IPS DF 4.7 (cell line): ENCODE data around the gene RPL38.
"Not testable (repeated sequence)": the region's sequence is repeated elsewhere in the genome, so short reads cannot be mapped to it uniquely, and the experiment has no call there.

Source experiments
- DNase-seq: peaks from one replicate; pipeline ENCODE4 v3.0.0-alpha.2; 2013; ENCODE audit warnings: low spot score; ENCODE audit errors: extremely low read depth

Gene RPL38

DNA sequence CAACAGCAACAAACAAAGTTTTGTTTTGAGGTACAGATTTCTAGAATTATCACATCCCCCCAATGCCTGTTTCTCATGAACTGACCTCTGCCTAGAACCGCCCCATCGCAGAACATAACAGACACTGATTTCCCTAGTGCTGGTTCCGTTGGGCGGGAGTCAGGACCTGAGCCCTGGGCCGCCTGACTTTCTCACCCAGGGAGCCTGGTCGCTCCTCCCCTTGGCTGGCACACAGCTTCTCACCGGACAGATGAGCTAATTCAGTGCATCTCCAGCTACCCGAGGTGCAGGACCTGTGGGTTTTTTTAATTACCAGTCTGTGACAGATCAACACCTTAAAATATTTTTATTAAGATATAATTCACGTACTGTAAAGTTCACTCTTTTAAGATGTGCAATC is 20.1 kb upstream of the RPL38 start:
- no peak for DNase-seq

GRCh38 chr17:74185571-74186185 is 17.8 kb upstream of the RPL38 start:
- DNase-seq = no peak

DNA sequence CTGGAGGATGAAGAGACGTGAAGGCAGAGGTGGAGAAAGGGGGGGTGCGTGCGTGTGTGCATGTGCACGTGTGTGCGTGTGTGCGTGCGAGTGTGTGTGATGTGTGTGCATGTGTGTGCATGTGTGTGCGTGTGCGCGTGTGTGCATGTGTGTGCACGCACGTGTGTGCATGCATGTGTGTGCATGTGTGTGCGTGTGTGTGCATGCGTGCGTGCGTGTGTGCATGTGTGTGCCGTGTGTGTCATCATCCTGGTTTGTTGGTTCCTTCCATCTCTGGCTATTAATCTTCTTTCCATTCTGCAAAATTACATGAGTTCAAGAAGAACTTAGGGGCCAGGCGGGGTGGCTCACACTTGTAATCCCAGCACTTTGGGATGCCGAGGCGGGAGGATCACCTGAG is 17.0 kb upstream of the RPL38 start:
- no peak for DNase-seq

GRCh38 chr17:74187761-74188160 is 15.7 kb upstream of the RPL38 start:
- DNase-seq = no peak

GRCh38 chr17:74188687-74189086 is 14.8 kb upstream of the RPL38 start:
- DNase-seq = not testable (repeated sequence)

GRCh38 chr17:74190154-74190553 is 13.3 kb upstream of the RPL38 start:
- DNase-seq = no peak

- DNase-seq = no peak
Observed at GRCh38 chr17:74190807-74191406, 12.6 kb upstream of the RPL38 start.

- no peak for DNase-seq
Observed at GRCh38 chr17:74192950-74193781, 10.3 kb upstream of the RPL38 start.

DNA sequence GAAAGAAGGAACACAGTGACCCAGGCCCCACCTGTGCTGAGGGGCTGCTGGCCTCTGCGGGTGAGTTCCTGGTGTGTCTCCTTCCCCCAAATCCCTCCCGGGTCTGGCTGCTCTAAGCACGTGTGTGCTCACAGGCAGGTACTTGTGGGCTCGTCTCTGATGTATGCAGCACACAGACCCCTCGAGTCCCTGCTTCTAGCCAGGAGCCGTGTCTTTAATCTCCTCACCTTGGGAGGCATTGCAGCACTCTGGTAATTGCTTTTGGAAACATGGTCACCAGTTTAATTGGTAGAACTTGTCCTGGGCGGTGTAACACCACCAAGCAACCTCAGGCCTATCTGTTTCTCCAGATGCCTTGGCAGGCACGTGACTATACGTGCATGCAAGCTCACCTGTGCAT is 8.8 kb upstream of the RPL38 start:
- no peak for DNase-seq

- no peak for DNase-seq
Observed at GRCh38 chr17:74196541-74197317, 6.7 kb upstream of the RPL38 start.

DNA sequence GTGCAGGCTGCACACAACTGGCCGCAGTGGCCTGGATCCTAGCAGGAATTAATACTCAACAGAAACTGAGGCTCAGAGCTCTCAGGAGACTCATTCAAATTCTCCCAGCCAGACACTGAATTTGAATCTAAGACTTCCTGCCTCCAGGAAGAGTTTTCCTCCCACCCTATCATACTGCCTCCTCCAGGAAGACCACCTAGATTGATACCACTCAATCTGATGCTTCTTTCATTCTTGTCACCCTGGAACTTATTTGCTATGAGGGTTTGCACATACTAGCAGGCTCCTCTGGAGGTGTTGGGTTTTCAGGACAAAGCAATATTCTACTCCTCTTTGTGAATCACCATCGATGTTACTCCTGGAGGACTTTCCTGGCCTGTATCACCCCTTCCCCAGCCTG is 5.7 kb upstream of the RPL38 start:
- DNase-seq = no peak

GRCh38 chr17:74198694-74199093 is 4.8 kb upstream of the RPL38 start:
- DNase-seq = no peak

GRCh38 chr17:74199306-74200092 is 4.0 kb upstream of the RPL38 start:
- no peak for DNase-seq

DNA sequence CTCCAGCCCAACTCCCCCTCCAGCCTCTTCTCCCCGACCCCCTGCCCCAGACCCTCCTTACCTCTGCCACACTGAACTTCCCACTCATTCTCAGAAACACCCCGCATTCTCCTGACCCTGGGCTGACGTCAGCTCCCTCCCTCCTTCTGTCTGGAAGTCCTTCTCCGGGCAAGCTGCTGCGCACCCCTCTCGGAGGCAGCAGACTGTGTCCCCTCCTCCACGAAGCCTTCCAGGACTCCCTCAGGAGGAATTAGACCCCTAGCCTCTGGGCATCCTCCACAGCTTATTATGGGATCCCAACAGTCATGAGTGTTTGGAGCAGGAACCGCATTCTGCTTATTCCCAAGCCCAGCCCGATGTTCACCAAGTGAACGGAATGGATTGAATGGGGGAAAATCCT is 3.4 kb upstream of the RPL38 start:
- no peak for DNase-seq

DNA sequence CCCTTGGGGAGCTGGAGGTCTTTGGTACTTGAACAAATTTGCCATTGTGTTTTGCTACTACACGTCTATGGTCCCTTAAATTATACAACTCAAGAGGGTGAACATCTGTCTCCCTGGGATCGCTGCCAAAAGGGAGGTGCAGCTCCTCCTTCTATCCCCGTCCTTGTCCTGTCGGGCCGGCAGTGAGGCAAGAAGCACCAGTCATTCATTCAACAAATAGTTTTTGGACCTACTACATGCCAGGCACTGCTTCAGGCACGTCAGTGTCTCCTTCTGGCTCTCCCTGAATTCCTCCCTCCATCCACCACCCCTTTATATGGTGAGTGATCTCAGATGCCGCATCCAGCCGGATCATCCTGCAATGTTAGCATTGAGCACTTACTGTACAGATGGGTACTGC is 2.2 kb upstream of the RPL38 start:
- DNase-seq = no peak

- DNase-seq = no peak
Observed at GRCh38 chr17:74201948-74202347, 1.5 kb upstream of the RPL38 start.

DNA sequence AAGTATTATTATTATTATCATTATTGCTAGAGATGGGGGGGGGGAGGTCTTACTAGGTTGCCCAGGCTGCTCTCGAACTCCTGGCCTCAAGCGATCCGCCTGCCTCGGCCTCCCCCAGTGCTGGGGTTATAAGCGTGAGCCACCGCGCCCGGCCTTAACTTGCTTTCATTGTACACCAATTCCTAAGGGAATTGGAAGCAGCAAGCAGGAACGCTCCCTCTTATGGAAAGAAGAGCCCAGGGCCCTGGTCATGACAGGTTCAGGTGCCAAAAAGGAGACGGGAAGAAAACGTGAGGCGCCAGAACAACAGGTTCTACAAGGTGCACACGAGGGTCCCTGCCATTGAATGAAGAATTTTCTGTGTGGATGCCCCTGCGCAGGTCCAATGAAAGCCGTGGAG is 540 bp upstream of the RPL38 start:
- no peak for DNase-seq

- DNase-seq = no peak
Observed at GRCh38 chr17:74204474-74204873, 996 bp downstream of the RPL38 start.

DNA sequence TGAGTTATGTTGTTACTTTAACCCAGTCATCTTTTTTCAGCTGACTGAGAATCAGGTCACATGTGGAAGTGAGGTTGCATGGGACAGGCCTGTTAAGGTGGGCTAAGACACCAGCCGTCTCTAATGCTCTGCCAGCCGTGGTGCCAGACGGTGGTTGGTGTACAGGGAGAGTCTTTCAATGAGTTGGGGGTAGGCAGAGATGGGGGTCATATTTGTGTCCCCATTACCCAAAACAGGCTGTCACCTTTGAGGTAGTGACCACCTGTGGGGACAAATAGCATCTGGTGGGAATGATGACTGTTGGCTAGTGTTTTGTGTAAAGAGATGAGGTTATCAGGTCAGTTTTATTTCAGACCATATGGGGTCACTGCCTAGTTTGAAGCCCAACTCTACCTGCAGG is 1.8 kb downstream of the RPL38 start:
- no peak for DNase-seq

- no peak for DNase-seq
Observed at GRCh38 chr17:74206332-74206818, 2.9 kb downstream of the RPL38 start.
